ENCODE data around the gene PPDPF. TPM values are rescaled to one million over a fixed set of nuclear protein-coding genes. Genes with fewer than 3 reads are reported as not detected.

The PPDPF gene, protein sequence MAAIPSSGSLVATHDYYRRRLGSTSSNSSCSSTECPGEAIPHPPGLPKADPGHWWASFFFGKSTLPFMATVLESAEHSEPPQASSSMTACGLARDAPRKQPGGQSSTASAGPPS
- 100 to 1,000 TPM; 292 to 296 TPM for total RNA-seq

DNA sequence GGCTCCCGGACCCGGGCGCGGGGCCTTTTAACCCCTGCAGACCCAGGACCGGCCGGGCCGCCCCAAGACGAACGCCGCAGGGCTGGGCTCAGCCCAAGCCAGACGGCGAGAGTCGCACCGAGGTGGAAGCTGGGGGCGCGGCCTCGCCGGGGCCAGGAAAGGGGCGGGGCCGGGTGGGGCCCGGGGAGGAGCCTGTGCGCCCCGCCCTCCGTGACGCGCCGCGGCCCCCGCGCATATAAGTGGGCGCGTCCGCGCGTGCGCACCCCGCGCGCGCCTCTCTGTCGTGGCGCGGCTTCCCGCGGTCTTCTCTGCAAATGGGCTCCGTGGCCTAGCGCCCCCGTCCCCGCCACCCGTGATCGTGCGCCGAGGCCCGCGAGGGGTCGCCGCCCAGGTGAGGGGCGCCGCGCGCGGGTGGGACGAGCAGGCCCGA lies at the start of gene PPDPF:
Gene PPDPF, plus strand, starts transcription at position 262 of the 430 bp plus-strand sequence. CDS start 544 bp downstream, outside the sequence.
- H3K27me3 Mint-ChIP-seq (ENCODE audit: low read depth), result peaks cover 8% of the 10 kb centered on the region
- POLR2A ChIA-PET, result interaction anchor here (0.9 to 2.1 kb wide), 15 partner anchors 9 to 419 kb away, joined by 3 to 22 read pairs (median 6); partner anchors contain the start of genes DNAJC5, PTK6, SRMS and TPD52L2

DNA sequence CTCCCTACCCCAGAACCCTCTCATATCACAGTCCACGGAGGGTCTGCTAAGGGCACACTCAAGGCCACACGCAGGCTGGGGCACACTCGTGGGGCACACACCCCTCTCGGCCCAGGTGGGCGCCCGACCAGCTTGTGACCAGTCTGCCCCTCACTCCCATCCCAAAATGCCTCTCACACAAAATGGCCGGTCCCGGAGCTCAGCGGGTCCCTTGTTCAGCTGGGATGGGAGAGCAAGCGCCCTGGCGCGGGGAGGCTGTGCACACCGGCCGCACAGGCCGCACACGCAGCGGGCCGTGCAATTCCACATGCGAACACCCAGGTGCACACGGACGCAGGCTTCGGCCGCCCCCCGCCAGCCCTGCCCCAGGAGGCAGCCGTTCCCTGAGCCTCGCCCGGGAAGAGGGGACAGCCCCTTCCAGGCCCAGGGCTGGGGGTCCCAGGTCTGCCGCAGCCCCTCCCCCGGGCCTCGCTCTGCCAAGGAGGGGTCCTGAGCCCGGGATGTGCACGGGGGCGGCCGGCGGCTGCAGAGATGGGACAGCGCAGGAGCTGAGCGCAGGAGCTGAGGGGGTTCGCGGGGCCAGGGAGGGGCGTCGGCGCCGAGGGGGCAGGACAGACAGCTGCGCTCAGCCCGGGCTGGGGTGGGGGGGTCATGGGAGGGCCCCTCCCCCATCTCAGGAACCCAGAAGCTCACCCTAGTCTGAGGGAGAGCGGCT lies 49.4 kb upstream of the PPDPF start:
- Mint-ChIP-seq H3K4me1 (ENCODE audit: low read depth) (peaks cover 1% of the 10 kb centered on the region), H3K36me3 (ENCODE audit: low read depth) (no peaks in the 10 kb centered on the region), H3K27ac (no peak overlapping the region), H3K27me3 (ENCODE audit: low read depth) (peaks cover 19% of the 10 kb centered on the region), H3K9me3 (ENCODE audit: insufficient read depth) (no peaks in the 10 kb centered on the region), H3K4me3 (no peak overlapping the region)
- DNase-seq (no peak), ATAC-seq (no peak)
- ChIA-PET POLR2A (no interaction called here), CTCF (no interaction called here)

More for the DNA sequence above, at the start of gene PPDPF:
- H3K4me1 Mint-ChIP-seq (ENCODE audit: low read depth), result peaks cover 9% of the 10 kb centered on the region
- peaks cover 30% of the 10 kb centered on the region for H3K36me3 Mint-ChIP-seq (ENCODE audit: low read depth)
- no peaks in the 10 kb centered on the region for H3K9me3 Mint-ChIP-seq (ENCODE audit: insufficient read depth)
- ATAC-seq (peak; percentile 83), DNase-seq (peak; percentile 87)
- peak within 1 kb of the TSS; percentile 77 for H3K4me3 Mint-ChIP-seq
- peak within 1 kb of the TSS; percentile 81 for H3K27ac Mint-ChIP-seq
- CTCF ChIA-PET, result interaction anchor here (0.7 to 2.1 kb wide), 8 partner anchors 8 to 454 kb away, joined by 3 to 13 read pairs (median 5); partner anchors contain the start of genes PTK6 and RTEL1

DNA sequence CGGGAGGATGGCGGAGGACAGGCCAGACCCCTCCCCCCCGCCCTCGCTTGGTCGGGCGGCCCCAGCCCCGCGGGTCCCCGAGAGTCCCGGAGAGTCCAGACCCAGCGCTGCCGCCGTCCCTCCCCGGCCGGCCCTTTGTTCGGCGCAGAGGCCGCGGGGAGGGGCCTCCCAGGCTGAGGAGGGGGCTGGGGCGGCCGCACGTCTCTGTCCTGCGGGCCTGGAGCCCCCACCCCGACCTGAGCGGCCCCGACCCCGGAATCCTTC lies 48.9 kb upstream of the PPDPF start:
- no peak overlapping the region for H3K27ac Mint-ChIP-seq
- ATAC-seq (no peak), DNase-seq (no peak)
- peaks cover 19% of the 10 kb centered on the region for H3K27me3 Mint-ChIP-seq (ENCODE audit: low read depth)
- H3K4me1 Mint-ChIP-seq (ENCODE audit: low read depth), result peaks cover 1% of the 10 kb centered on the region
- CTCF ChIA-PET, result no interaction called here
- H3K36me3 Mint-ChIP-seq (ENCODE audit: low read depth), result no peaks in the 10 kb centered on the region
- H3K9me3 Mint-ChIP-seq (ENCODE audit: insufficient read depth), result no peaks in the 10 kb centered on the region
- no peak overlapping the region for H3K4me3 Mint-ChIP-seq
- POLR2A ChIA-PET, result no interaction called here

DNA sequence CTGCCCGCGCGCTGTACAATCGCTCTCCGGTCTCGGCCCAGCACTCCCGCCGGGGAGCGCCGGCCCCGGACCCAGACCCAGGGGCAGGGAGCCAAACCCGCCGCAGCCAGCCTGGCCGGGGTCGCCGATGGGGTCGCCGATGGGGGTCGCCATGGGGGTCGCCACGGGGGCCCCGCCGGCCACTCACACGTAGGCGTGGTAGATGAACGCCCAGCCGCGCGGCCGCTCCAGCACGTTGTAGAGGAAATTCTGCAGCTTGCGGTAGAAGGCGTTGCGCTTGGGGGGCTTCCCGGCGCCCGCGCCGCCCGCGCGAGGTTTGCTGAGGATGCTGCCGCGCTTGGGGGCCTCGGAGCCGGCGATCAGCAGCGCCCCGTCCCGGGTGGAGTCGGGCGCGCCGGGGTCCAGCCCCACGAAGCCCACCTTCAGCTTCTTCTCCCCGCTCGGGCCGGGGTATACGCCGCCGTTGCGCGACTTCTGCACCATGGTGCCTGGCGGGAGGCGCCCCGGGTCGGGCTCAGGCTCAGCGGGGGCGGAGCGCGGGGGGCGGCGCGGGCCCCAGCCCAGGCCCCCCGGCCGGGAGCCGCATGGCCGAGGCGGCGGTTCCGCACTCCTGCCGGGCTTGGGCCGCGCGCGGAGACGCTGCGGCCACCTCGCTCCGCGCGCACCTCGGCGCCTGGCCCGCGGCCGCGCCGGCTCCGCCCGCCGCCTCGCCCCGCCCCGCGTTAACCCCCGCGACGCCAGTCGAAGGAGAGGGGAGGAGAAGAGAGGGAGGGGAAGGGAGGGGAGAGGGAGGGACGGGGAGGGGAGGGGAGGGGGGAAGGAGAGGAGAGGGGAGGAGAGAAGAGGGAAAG lies 48.4 kb upstream of the PPDPF start, which contains the start of gene KCNQ2:
Gene KCNQ2, minus strand, starts transcription at position 675 of the 851 bp plus-strand sequence. Its CDS starts 192 bp downstream, at position 483.
- Mint-ChIP-seq H3K9me3 (ENCODE audit: insufficient read depth) (no peaks in the 10 kb centered on the region), H3K27ac (no peak within 1 kb of the TSS), H3K4me1 (ENCODE audit: low read depth) (peaks cover 1% of the 10 kb centered on the region), H3K4me3 (no peak within 1 kb of the TSS), H3K27me3 (ENCODE audit: low read depth) (peaks cover 19% of the 10 kb centered on the region), H3K36me3 (ENCODE audit: low read depth) (no peaks in the 10 kb centered on the region)
- ChIA-PET POLR2A (no interaction called here), CTCF (no interaction called here)
- ATAC-seq (no peak), DNase-seq (no peak)

DNA sequence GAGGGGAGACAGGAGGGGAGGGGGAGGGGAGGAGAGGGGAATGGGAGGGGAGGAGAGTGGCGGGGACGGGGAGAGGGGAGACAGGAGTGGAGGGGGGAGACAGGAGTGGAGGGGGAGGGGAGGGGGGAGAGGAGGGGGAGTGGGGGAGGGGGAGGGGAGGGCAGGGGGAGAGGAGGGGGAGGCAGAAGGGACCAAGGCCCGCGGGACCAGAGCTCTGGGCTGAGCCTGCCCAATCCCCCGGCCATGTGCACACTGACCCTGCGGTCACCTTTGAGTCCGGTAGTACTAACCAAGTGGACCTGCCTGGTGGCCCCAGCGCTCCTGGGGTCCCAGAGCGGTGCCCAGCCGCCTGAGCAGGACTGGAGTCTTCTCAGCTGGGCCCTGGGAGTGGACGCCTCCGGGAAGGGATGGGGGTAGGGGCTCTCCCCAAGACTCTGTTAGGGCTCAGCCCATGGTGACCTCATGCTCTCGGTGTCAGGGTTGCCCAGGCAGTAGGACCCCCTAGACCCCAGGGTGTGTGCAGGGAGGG lies 47.6 kb upstream of the PPDPF start:
- ChIA-PET POLR2A (no interaction called here), CTCF (no interaction called here)
- H3K27ac Mint-ChIP-seq, result no peak overlapping the region
- ATAC-seq (no peak), DNase-seq (no peak)
- H3K9me3 Mint-ChIP-seq (ENCODE audit: insufficient read depth), result no peaks in the 10 kb centered on the region
- H3K27me3 Mint-ChIP-seq (ENCODE audit: low read depth), result peaks cover 19% of the 10 kb centered on the region
- H3K36me3 Mint-ChIP-seq (ENCODE audit: low read depth), result no peaks in the 10 kb centered on the region
- no peak overlapping the region for H3K4me3 Mint-ChIP-seq
- peaks cover 1% of the 10 kb centered on the region for H3K4me1 Mint-ChIP-seq (ENCODE audit: low read depth)

DNA sequence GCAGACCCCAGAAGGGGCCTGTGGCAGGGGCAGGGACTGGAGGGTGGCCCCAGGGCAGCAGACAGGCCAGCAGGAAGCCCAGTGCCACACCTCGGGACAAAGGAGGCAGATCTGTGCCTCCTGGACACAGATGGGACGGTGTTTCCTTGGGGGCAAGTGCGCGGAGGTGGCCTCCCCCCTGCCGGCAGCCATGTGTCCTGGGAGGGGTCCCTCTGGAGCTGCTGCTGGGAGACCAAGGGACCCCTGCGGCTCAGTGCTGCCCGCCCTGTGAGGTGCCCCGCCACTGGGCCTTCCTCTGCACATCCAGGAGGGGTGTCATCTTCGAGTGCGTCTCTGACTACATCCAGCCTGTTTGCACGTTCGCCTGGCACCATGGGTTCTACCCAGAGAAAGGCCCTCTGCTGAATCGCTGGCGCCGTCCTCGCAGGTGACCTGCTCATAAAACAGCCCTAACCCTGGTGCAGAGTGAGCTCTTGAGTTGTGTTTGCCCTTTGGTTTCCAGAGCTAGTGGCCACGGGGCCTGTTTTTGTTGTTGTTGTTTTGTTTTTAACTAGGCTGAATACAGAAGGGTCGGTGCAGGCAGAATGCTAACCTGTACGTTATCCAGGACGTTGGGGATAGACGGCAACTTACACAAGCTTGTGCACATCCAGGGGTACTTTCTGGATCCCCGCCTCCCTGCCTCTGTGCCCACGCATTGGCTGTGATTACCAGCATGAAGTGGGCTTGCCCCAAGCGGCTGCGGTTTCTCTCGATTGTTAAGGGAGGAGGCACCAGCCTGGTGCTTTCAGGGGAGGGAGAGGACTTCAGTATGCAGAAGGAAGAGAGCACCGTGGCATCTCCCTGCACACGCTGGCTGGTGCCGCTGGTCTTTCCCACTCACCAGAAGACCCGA lies 46.8 kb upstream of the PPDPF start:
- CTCF ChIA-PET, result no interaction called here
- ATAC-seq, result no peak
- H3K27ac Mint-ChIP-seq, result no peak overlapping the region
- POLR2A ChIA-PET, result no interaction called here
- H3K36me3 Mint-ChIP-seq (ENCODE audit: low read depth), result no peaks in the 10 kb centered on the region
- H3K27me3 Mint-ChIP-seq (ENCODE audit: low read depth), result peaks cover 19% of the 10 kb centered on the region
- no peak overlapping the region for H3K4me3 Mint-ChIP-seq
- H3K9me3 Mint-ChIP-seq (ENCODE audit: insufficient read depth), result no peaks in the 10 kb centered on the region
- H3K4me1 Mint-ChIP-seq (ENCODE audit: low read depth), result peaks cover 1% of the 10 kb centered on the region
- DNase-seq, result no peak

DNA sequence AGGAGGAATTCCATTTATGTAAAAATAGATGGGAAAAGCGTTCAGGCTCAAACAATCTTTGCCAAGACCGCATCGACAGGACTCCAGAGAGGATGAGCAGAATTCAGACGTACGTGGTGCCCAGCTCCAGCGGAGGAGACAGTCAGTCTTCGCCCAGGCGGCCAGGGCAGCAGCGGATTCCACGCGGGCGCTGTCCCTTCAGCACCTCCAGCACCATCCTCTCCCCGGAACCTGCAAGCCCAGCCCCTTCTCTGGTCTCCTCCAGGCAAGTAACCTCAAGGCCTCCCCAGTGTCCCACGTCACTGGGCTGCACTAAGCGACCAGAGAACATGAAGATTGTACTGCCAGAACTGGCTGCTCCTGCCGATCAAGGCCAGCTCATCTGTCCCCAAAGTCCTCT lies 45.4 kb upstream of the PPDPF start:
- ChIA-PET POLR2A (no interaction called here), CTCF (no interaction called here)
- Mint-ChIP-seq H3K4me1 (ENCODE audit: low read depth) (peaks cover 1% of the 10 kb centered on the region), H3K27me3 (ENCODE audit: low read depth) (peaks cover 17% of the 10 kb centered on the region), H3K4me3 (no peak overlapping the region), H3K36me3 (ENCODE audit: low read depth) (no peaks in the 10 kb centered on the region), H3K27ac (no peak overlapping the region), H3K9me3 (ENCODE audit: insufficient read depth) (no peaks in the 10 kb centered on the region)
- DNase-seq (peak; percentile 47), ATAC-seq (peak; percentile 55)

DNA sequence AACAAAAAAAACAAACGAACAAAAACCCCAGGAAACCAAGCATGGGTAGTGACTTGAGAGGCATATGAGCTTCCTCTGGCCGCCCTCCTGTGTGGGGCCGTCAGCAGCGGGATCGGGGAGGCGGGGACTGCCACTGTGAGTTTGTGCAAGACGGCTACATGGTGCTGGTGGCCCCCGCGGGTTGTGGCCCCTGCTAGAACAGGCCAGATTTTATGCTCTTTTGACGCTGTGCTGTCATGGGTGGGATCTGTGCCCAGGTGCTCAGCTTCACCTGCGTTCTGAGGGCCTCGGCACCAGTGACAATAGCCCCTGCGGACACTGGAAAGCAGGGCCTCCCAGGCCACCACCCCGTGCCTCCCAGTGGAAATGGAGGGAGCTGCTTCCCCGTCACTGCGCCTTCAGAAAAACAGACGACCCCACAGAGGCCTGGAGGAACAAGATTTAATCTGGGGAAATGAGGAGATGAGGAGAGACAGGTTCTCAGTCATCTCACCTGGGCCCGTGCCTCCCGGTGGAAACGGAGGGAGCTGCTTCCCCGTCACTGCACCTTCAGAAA lies 43.4 kb upstream of the PPDPF start:
- peaks cover 14% of the 10 kb centered on the region for H3K27me3 Mint-ChIP-seq (ENCODE audit: low read depth)
- ChIA-PET CTCF (no interaction called here), POLR2A (no interaction called here)
- H3K4me1 Mint-ChIP-seq (ENCODE audit: low read depth), result peaks cover 1% of the 10 kb centered on the region
- no peaks in the 10 kb centered on the region for H3K9me3 Mint-ChIP-seq (ENCODE audit: insufficient read depth)
- H3K4me3 Mint-ChIP-seq, result no peak overlapping the region
- no peaks in the 10 kb centered on the region for H3K36me3 Mint-ChIP-seq (ENCODE audit: low read depth)
- DNase-seq, result no peak
- no peak overlapping the region for H3K27ac Mint-ChIP-seq
- ATAC-seq, result no peak

DNA sequence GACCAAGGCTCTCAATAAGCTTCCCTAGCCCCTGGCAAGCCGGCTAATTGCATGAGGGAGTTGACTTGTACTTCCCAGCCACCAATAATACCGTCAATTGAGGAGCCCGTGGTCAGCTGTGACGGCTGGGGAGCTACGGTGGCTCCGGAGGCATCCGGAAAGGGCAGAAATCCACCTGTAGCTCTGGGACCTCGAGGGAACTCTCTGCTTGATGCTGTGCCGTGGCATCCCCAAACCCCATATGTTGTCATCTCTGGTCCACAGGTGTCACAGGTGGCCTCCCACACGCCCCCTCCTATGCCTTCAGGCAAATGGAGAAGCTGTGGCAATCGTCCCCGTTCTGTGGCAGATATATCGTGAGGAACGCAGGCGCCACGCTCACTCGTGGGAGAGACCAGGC lies 42.6 kb upstream of the PPDPF start:
- POLR2A ChIA-PET, result no interaction called here
- no peaks in the 10 kb centered on the region for H3K36me3 Mint-ChIP-seq (ENCODE audit: low read depth)
- ATAC-seq (no peak), DNase-seq (no peak)
- no peaks in the 10 kb centered on the region for H3K9me3 Mint-ChIP-seq (ENCODE audit: insufficient read depth)
- CTCF ChIA-PET, result no interaction called here
- peaks cover 1% of the 10 kb centered on the region for H3K4me1 Mint-ChIP-seq (ENCODE audit: low read depth)
- no peak overlapping the region for H3K4me3 Mint-ChIP-seq
- H3K27me3 Mint-ChIP-seq (ENCODE audit: low read depth), result peaks cover 15% of the 10 kb centered on the region
- no peak overlapping the region for H3K27ac Mint-ChIP-seq

DNA sequence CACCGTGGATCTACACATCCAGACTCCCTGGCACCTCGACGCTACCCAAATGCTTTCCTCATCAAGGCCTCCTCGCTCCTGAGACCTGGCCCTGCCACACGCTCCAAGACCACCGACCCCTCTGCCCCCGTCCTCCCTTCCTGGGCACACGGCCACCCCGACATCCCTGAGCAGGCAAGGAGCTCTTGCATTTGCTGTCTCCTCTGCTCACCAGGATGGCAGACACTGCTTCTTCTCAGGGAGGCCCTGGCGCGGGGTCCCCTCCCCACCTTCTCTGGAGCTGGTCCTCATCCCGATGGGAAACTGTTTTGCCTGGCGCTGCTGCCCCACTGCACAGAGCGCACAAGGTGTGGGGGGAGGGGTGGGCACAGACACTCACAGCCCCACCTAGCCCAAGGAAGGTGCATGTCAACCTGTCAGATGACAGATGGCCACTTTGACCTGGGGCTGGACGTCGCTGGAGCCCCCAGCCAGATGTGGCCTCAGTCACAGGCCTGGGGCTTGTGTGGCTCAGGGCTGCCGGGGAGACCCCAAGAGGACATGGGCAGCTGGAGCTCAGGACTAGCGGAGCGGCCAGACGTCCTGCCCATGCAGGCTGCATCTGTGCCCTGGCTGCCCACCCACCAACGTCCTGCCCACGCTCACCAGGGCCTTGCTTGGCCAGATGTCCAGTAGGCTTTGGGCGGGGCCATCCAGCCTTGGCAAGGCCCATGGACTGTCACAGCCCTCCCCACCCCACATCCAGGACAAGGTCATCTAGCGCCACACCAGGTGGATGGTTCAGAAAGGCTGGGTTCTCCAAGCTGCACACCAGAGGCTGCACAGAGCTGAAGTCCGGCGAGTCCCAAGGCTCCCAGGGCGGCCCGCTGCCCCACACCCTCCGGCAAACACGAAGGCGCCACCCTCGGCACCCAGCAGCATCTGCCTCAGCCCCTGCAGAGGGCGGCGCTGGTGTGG lies 41.9 kb upstream of the PPDPF start:
- H3K27me3 Mint-ChIP-seq (ENCODE audit: low read depth), result peaks cover 16% of the 10 kb centered on the region
- no peak for ATAC-seq
- ChIA-PET POLR2A (no interaction called here), CTCF (no interaction called here)
- peaks cover 1% of the 10 kb centered on the region for H3K4me1 Mint-ChIP-seq (ENCODE audit: low read depth)
- no peak overlapping the region for H3K27ac Mint-ChIP-seq
- no peak for DNase-seq
- H3K36me3 Mint-ChIP-seq (ENCODE audit: low read depth), result no peaks in the 10 kb centered on the region
- H3K4me3 Mint-ChIP-seq, result no peak overlapping the region
- no peaks in the 10 kb centered on the region for H3K9me3 Mint-ChIP-seq (ENCODE audit: insufficient read depth)

Data from activated CD8-positive, alpha-beta T cell treated with anti-CD3 and anti-CD28 coated beads, Interleukin-2, amount 10 ng/mL, durations not matched to agents 7 days and 5 days (primary cell).